IMR-90 (cell line): ENCODE data around the gene PPM1D. TPM values are rescaled to one million over a fixed set of nuclear protein-coding genes. Genes with fewer than 3 reads are reported as not detected.

Experiments used
- ATAC-seq: fragments of 200-7000 bp; cut with Tn5 transposase; 2 replicates; pipeline ENCODE4 v1.9.1; 2020; ENCODE audit warnings: low read depth, mild to moderate bottlenecking, moderate library complexity
- BruUV-seq: library from RNA; stranded (reverse); fragments of 400-500 nt; replicated peaks from 2 replicates; lab custom pipeline; 2021; lab: Mats Ljungman, UMichigan
- CTCF ChIA-PET: fragments of 300-600 bp; formaldehyde crosslinking; extraction: SDS; loops from one replicate; lab custom pipeline; 2021; ENCODE audit warnings: antibody characterized with exemption; lab: Yijun Ruan, JAX
- POLR2A ChIA-PET: fragments of 300-600 bp; sonication (Branson Sonifier 250); formaldehyde crosslinking; loops from one replicate; lab custom pipeline; 2022; ENCODE audit warnings: antibody characterized with exemption; ENCODE audit not compliant: unreplicated experiment; lab: Charles Lee
- DNase-seq: peaks from one replicate; pipeline ENCODE4 v3.0.0; 2013
- H2AFZ ChIP-seq: replicated peaks from 2 replicates; pipeline ENCODE3; 2013; ENCODE audit warnings: low read length, mild to moderate bottlenecking; ENCODE audit not compliant: poor library complexity
- H2AK5ac ChIP-seq: 2 replicates; pipeline ENCODE4 v1.6.1; 2013; ENCODE audit warnings: low read depth, low read length, inconsistent platforms
- H2AK9ac ChIP-seq: replicated peaks from 2 replicates; pipeline ENCODE3; 2013; ENCODE audit warnings: mild to moderate bottlenecking, low read depth, low read length, moderate library complexity; ENCODE audit not compliant: poor library complexity
- H2BK120ac ChIP-seq: 2 replicates; pipeline ENCODE4 v1.6.1; 2013; ENCODE audit warnings: low read depth, low read length, inconsistent platforms
- H2BK15ac ChIP-seq: 3 replicates; pipeline ENCODE4 v1.6.1; 2013; ENCODE audit warnings: low read depth, low read length, inconsistent platforms
- H2BK20ac ChIP-seq: 2 replicates; pipeline ENCODE4 v1.6.1; 2013; ENCODE audit warnings: low read depth, mild to moderate bottlenecking, inconsistent platforms, low read length, moderate library complexity
- H2BK5ac ChIP-seq: 2 replicates; pipeline ENCODE4 v1.6.1; 2013; ENCODE audit warnings: mild to moderate bottlenecking, low read depth, low read length, inconsistent platforms; ENCODE audit not compliant: poor library complexity, severe bottlenecking
- H3K14ac ChIP-seq: replicated peaks from 2 replicates; pipeline ENCODE4 v1.6.1; 2013; ENCODE audit warnings: low read depth, low read length, inconsistent platforms
- H3K18ac ChIP-seq: 2 replicates; pipeline ENCODE4 v1.6.1; 2013; ENCODE audit warnings: low read depth, low read length, control low read depth
- H3K23ac ChIP-seq: 2 replicates; pipeline ENCODE4 v1.6.1; 2013; ENCODE audit warnings: low read depth, low read length, inconsistent platforms
- H3K27ac ChIP-seq: 2 replicates; pipeline ENCODE4 v1.5.1; 2013; ENCODE audit warnings: mild to moderate bottlenecking, control low read depth, low read length; ENCODE audit not compliant: insufficient read depth
- H3K27me3 ChIP-seq: 2 replicates; pipeline ENCODE4 v1.6.1; 2013; ENCODE audit warnings: low read length; ENCODE audit not compliant: control insufficient read depth, insufficient read depth
- H3K36me3 ChIP-seq: 2 replicates; pipeline ENCODE4 v1.6.1; 2013; ENCODE audit warnings: low read length, mixed read lengths; ENCODE audit not compliant: control insufficient read depth, insufficient read depth
- H3K4ac ChIP-seq: 2 replicates; pipeline ENCODE4 v1.6.1; 2013; ENCODE audit warnings: low read depth, low read length, inconsistent platforms
- H3K4me1 ChIP-seq: 2 replicates; pipeline ENCODE4 v1.6.1; 2013; ENCODE audit warnings: low read length, mixed read lengths; ENCODE audit not compliant: control insufficient read depth, insufficient read depth
- H3K4me2 ChIP-seq: 2 replicates; pipeline ENCODE4 v1.6.1; 2013; ENCODE audit warnings: low read depth, mild to moderate bottlenecking, control low read depth, low read length, moderate library complexity
- H3K4me3 ChIP-seq: 2 replicates; pipeline ENCODE4 v1.5.1; 2013; ENCODE audit warnings: low read depth, mild to moderate bottlenecking, control low read depth, low read length, moderate library complexity; ENCODE audit not compliant: insufficient read depth
- H3K56ac ChIP-seq: 2 replicates; pipeline ENCODE4 v1.6.1; 2013; ENCODE audit warnings: low read length, inconsistent platforms; ENCODE audit not compliant: insufficient read depth; ENCODE audit errors: extremely low read depth
- H3K79me1 ChIP-seq, 2 experiments: 2 replicates each; pipeline ENCODE4 v1.6.1; 2013; ENCODE audit warnings: low read length in 2 of 2, inconsistent platforms in 1 of 2, low read depth in 1 of 2
- H3K9ac ChIP-seq: 2 replicates; pipeline ENCODE4 v1.6.1; 2013; ENCODE audit warnings: low read depth, low read length, control low read depth
- H3K9me1 ChIP-seq: 2 replicates; pipeline ENCODE4 v1.6.1; 2013; ENCODE audit warnings: low read length, inconsistent platforms; ENCODE audit not compliant: insufficient read depth
- H3K9me3 ChIP-seq: 2 replicates; pipeline ENCODE4 v1.6.1; 2013; ENCODE audit warnings: low read length; ENCODE audit not compliant: control insufficient read depth, insufficient read depth
- H4K20me1 ChIP-seq: 2 replicates; pipeline ENCODE4 v1.6.1; 2013; ENCODE audit warnings: low read length, inconsistent platforms; ENCODE audit not compliant: insufficient read depth
- H4K5ac ChIP-seq: 2 replicates; pipeline ENCODE4 v1.6.1; 2013; ENCODE audit warnings: mild to moderate bottlenecking, low read depth, low read length, control low read depth
- H4K8ac ChIP-seq, 2 experiments: 2 replicates each; pipeline ENCODE4 v1.6.1; 2013; ENCODE audit warnings: low read depth in 2 of 2, low read length in 2 of 2, control low read depth in 1 of 2, inconsistent platforms in 1 of 2
- H4K91ac ChIP-seq: 2 replicates; pipeline ENCODE4 v1.6.1; 2013; ENCODE audit warnings: low read depth, low read length, inconsistent platforms; ENCODE audit not compliant: insufficient read depth
- BHLHE40 ChIP-seq: fragments of 150-350 bp; IDR thresholded peaks from 2 replicates; pipeline ENCODE4 v1.6.1; 2016; ENCODE audit warnings: mild to moderate bottlenecking, low read depth, low read length
- CEBPB ChIP-seq: IDR thresholded peaks from 2 replicates; pipeline ENCODE4 v1.6.1; 2012; ENCODE audit warnings: low read depth, low read length, improper control_type of control experiment
- CHD1 ChIP-seq: IDR thresholded peaks from 2 replicates; pipeline ENCODE4 v1.6.1; 2012; ENCODE audit warnings: low read depth, low read length, improper control_type of control experiment
- FOS ChIP-seq: fragments of 150-350 bp; IDR thresholded peaks from 2 replicates; pipeline ENCODE4 v1.6.1; 2016; ENCODE audit warnings: low read depth, low read length
- MAFK ChIP-seq: IDR thresholded peaks from 2 replicates; pipeline ENCODE4 v1.6.1; 2012; ENCODE audit warnings: low read depth, low read length, improper control_type of control experiment
- MAZ ChIP-seq: IDR thresholded peaks from 2 replicates; pipeline ENCODE4 v1.6.1; 2012; ENCODE audit warnings: low read depth, mild to moderate bottlenecking, low read length, improper control_type of control experiment, moderate library complexity, borderline replicate concordance
- MXI1 ChIP-seq: IDR thresholded peaks from 2 replicates; pipeline ENCODE4 v1.6.1; 2012; ENCODE audit warnings: low read depth, mild to moderate bottlenecking, low read length, moderate library complexity, borderline replicate concordance
- NFE2L2 ChIP-seq: fragments of 150-350 bp; IDR thresholded peaks from 2 replicates; pipeline ENCODE4 v1.6.1; 2016; ENCODE audit warnings: low read depth, mild to moderate bottlenecking, low read length
- POLR2A ChIP-seq: IDR thresholded peaks from 2 replicates; pipeline ENCODE4 v1.6.1; 2012; ENCODE audit warnings: mild to moderate bottlenecking, low read depth, low read length
- RAD21 ChIP-seq: IDR thresholded peaks from 2 replicates; pipeline ENCODE4 v1.6.1; 2012; ENCODE audit warnings: low read length, improper control_type of control experiment
- RCOR1 ChIP-seq: IDR thresholded peaks from 2 replicates; pipeline ENCODE4 v1.6.1; 2012; ENCODE audit warnings: mild to moderate bottlenecking, low read length, improper control_type of control experiment; ENCODE audit not compliant: insufficient replicate concordance
- RFX5 ChIP-seq: IDR thresholded peaks from 2 replicates; pipeline ENCODE4 v1.8.0; 2012; ENCODE audit warnings: low read depth, mild to moderate bottlenecking, low read length, moderate library complexity
- SMC3 ChIP-seq: fragments of 150-350 bp; IDR thresholded peaks from 2 replicates; pipeline ENCODE4 v1.6.1; 2016; ENCODE audit warnings: low read depth, mild to moderate bottlenecking, antibody characterized with exemption, low read length, moderate library complexity
- WGBS, 2 experiments: methylation state at CpG; one replicate each; pipeline versions ENCODE4 v1.1.5 to v1.1.7; 2013; ENCODE audit warnings: missing lambda C conversion rate in 2 of 2; ENCODE audit not compliant: insufficient read length in 1 of 2; ENCODE audit errors: extremely low coverage in 2 of 2; 5-methylcytosine and 5-hydroxymethylcytosine counted together
- dilution Hi-C: fragments of 300-500 bp; cut with HindIII; formaldehyde crosslinking; loops from one replicate; pipeline ENCODE4 v1.14.3; 2018; ENCODE audit warnings: low sequenced_read_pairs; ENCODE audit not compliant: unreplicated experiment
- in situ Hi-C: fragments of 300-500 bp; cut with MboI; formaldehyde crosslinking; loops from 3 replicates; pipeline ENCODE4 v1.14.3; 2019; ENCODE audit warnings: low sequenced_read_pairs, inconsistent platforms, mixed read lengths
- intact Hi-C: fragments of 100-400 bp; cut with micrococcal nuclease; formaldehyde crosslinking; loops from 2 replicates; pipeline ENCODE4 v1.10.0; 2022
- polyA plus RNA-seq, 3 experiments: library from polyadenylated mRNA; depleted of rRNA; stranded (reverse); fragments of >200 nt; gene quantifications; 2 replicates each; pipeline ENCODE4 v1.2.3, GENCODE V29; 2012; ENCODE audit warnings: low replicate concordance in 1 of 3
- total RNA-seq: library from RNA; depleted of rRNA; stranded (reverse); fragments of >200 nt; gene quantifications from 2 replicates; pipeline ENCODE4 v1.2.3, GENCODE V29; 2012
- TF ChIP-seq, protein P1 (sequence below): conservative IDR thresholded peaks from 2 replicates; pipeline ENCODE4 v1.5.1; 2012; ENCODE audit warnings: mild to moderate bottlenecking, low read depth, low read length, improper control_type of control experiment
- TF ChIP-seq, protein P2 (sequence below): fragments of 150-350 bp; IDR thresholded peaks from 2 replicates; pipeline ENCODE4 v1.6.1; 2017; ENCODE audit warnings: mild to moderate bottlenecking, antibody characterized with exemption, low read length, low read depth
- TF ChIP-seq, protein P3 (sequence below): fragments of 150-350 bp; IDR thresholded peaks from 2 replicates; pipeline ENCODE4 v1.6.1; 2016; ENCODE audit warnings: low read depth, mild to moderate bottlenecking, low read length, moderate library complexity, borderline replicate concordance

PPM1D gene
- total and polyA plus RNA-seq, 2 of the 4 experiments (the other 2 are of a cell fraction): 5.5 to 16.1 TPM

DNA sequence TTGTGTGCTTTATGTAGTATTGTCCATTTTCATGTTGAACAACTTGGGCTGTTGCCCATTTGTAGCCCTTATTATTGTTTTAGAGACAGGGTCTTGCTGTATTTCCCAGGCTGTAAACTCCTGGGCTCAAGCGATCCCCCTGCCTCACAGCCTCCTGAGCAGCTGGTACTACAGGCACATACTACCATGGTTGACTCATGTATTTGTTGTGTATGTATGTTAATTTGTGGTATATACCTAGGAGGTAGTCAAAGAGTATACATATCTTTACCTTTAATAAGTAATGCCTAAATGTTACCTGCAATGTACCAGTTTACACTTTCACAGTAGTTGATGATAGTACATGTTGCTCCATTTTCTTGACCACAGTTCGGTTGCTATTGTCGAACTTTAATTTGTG, 18.1 kb downstream of the PPM1D start:
- Histone ChIP-seq H2AK5ac (peak overlapping the region; percentile 63; the same call in 1 of the 2 replicates), H3K27ac (no peak overlapping the region), H3K79me1 (peaks cover 28 to 55% of the 10 kb centered on the region in 2 experiments), H3K9ac (no peak overlapping the region), H3K4me1 (peaks cover 12% of the 10 kb centered on the region), H2BK15ac (peak overlapping the region; percentile 10; the same call in 1 of the 3 replicates), H2BK20ac (peak overlapping the region; percentile 50; the same call in 1 of the 2 replicates), H3K4me2 (peak overlapping the region; percentile 16; the same call in 1 of the 2 replicates), H3K4me3 (no peak overlapping the region), H4K20me1 (peaks cover 35% of the 10 kb centered on the region), H3K36me3 (peaks cover 1% of the 10 kb centered on the region; the same call in 1 of the 2 replicates), H2AK9ac (no peak overlapping the region), H4K91ac (peak overlapping the region; percentile 24), H3K18ac (peak overlapping the region; percentile 77; the same call in 1 of the 2 replicates), H2AFZ (no peak overlapping the region), H3K9me1 (peaks cover 10% of the 10 kb centered on the region; the same call in 1 of the 2 replicates), H4K8ac (no peak overlapping the region), H2BK120ac (peak overlapping the region; percentile 36), H3K9me3 (no peaks in the 10 kb centered on the region), H4K5ac (peak overlapping the region; percentile 59; the same call in 1 of the 2 replicates), H3K27me3 (no peaks in the 10 kb centered on the region), H3K4ac (peak overlapping the region; percentile 59; the same call in 1 of the 2 replicates), H3K56ac (no peak overlapping the region), H3K14ac (peak overlapping the region; percentile 58; the same call in 1 of the 2 replicates), H3K23ac (peak overlapping the region; percentile 58; the same call in 1 of the 2 replicates), H2BK5ac (peak overlapping the region; percentile 72)
- ChIA-PET POLR2A (no interaction called here), CTCF (interaction anchor here (0.6 kb wide), 2 partner anchors 94 to 1346 kb away, joined by 5 to 8 read pairs; no protein-coding TSS in a partner anchor)
- intact Hi-C loops: no loop called here
- dilution Hi-C loops: no loop called here
- TF ChIP-seq MAZ: no peak
- TF ChIP-seq, protein P1, sequence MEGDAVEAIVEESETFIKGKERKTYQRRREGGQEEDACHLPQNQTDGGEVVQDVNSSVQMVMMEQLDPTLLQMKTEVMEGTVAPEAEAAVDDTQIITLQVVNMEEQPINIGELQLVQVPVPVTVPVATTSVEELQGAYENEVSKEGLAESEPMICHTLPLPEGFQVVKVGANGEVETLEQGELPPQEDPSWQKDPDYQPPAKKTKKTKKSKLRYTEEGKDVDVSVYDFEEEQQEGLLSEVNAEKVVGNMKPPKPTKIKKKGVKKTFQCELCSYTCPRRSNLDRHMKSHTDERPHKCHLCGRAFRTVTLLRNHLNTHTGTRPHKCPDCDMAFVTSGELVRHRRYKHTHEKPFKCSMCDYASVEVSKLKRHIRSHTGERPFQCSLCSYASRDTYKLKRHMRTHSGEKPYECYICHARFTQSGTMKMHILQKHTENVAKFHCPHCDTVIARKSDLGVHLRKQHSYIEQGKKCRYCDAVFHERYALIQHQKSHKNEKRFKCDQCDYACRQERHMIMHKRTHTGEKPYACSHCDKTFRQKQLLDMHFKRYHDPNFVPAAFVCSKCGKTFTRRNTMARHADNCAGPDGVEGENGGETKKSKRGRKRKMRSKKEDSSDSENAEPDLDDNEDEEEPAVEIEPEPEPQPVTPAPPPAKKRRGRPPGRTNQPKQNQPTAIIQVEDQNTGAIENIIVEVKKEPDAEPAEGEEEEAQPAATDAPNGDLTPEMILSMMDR: no peak
- no peak for TF ChIP-seq FOS
- no peak for TF ChIP-seq RCOR1
- TF ChIP-seq MXI1: no peak
- TF ChIP-seq, protein P2, sequence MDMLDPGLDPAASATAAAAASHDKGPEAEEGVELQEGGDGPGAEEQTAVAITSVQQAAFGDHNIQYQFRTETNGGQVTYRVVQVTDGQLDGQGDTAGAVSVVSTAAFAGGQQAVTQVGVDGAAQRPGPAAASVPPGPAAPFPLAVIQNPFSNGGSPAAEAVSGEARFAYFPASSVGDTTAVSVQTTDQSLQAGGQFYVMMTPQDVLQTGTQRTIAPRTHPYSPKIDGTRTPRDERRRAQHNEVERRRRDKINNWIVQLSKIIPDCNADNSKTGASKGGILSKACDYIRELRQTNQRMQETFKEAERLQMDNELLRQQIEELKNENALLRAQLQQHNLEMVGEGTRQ: no peak
- no peak for TF ChIP-seq MAFK
- no peak for TF ChIP-seq CHD1
- TF ChIP-seq RFX5: no peak
- TF ChIP-seq, protein P3, sequence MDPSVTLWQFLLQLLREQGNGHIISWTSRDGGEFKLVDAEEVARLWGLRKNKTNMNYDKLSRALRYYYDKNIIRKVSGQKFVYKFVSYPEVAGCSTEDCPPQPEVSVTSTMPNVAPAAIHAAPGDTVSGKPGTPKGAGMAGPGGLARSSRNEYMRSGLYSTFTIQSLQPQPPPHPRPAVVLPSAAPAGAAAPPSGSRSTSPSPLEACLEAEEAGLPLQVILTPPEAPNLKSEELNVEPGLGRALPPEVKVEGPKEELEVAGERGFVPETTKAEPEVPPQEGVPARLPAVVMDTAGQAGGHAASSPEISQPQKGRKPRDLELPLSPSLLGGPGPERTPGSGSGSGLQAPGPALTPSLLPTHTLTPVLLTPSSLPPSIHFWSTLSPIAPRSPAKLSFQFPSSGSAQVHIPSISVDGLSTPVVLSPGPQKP: no peak
- no peak for TF ChIP-seq RAD21
- TF ChIP-seq NFE2L2: no peak
- TF ChIP-seq SMC3: no peak
- no peak for TF ChIP-seq BHLHE40
- TF ChIP-seq CEBPB: no peak
- no peak for TF ChIP-seq POLR2A
- DNase-seq: no peak
- ATAC-seq: no peak
- no CpG with 5 or more reads among the region's 3 CpGs for WGBS, 2 experiments
- no TSS peak for BruUV-seq
- in situ Hi-C loops: no loop called here
